ENCODE results near the gene KDSR.

The KDSR gene

GRCh38 chr18:63282793-63283192 lies 84.2 kb downstream of the KDSR start:
- no peak for DNase-seq

Data from eye (tissue), 1 donor.